Hepatocyte (in vitro differentiated cells): ENCODE results near the gene ZBTB8OS. TPM values are rescaled to one million over a fixed set of nuclear protein-coding genes. Genes with fewer than 3 reads are reported as not detected.

Experiments
- DNase-seq: peaks from one replicate; pipeline ENCODE4 v3.0.0-alpha.2; 2016; ENCODE audit warnings: low spot score
- H2AFZ ChIP-seq: fragments of 200-600 bp; sonication (generic); 2 replicates; pipeline ENCODE4 v1.6.0; 2016; ENCODE audit warnings: antibody characterized with exemption, mild to moderate bottlenecking
- H3K27ac ChIP-seq: fragments of 200-600 bp; sonication (generic); 2 replicates; pipeline ENCODE4 v1.5.1; 2016; ENCODE audit warnings: mild to moderate bottlenecking
- H3K27me3 ChIP-seq: fragments of 200-600 bp; sonication (generic); 2 replicates; pipeline ENCODE4 v1.6.1; 2016
- H3K36me3 ChIP-seq: fragments of 200-600 bp; sonication (generic); replicated peaks from 2 replicates; pipeline ENCODE4 v1.5.1; 2016; ENCODE audit warnings: low read depth; ENCODE audit not compliant: insufficient read depth
- H3K4me1 ChIP-seq: fragments of 200-600 bp; sonication (generic); 2 replicates; pipeline ENCODE4 v1.5.1; 2016; ENCODE audit warnings: mild to moderate bottlenecking, moderate library complexity; ENCODE audit not compliant: insufficient read depth
- H3K4me2 ChIP-seq: fragments of 200-600 bp; sonication (generic); 2 replicates; pipeline ENCODE4 v1.6.0; 2016
- H3K4me3 ChIP-seq: fragments of 200-600 bp; sonication (generic); 2 replicates; pipeline ENCODE4 v1.5.1; 2016; ENCODE audit warnings: mild to moderate bottlenecking
- H3K79me2 ChIP-seq: fragments of 200-600 bp; sonication (generic); 2 replicates; pipeline ENCODE4 v1.6.0; 2017; ENCODE audit warnings: mild to moderate bottlenecking
- H3K9me2 ChIP-seq: fragments of 200-600 bp; sonication (generic); replicated peaks from 2 replicates; pipeline ENCODE4 v1.6.0; 2017; ENCODE audit warnings: mild to moderate bottlenecking; ENCODE audit not compliant: insufficient read depth
- H3K9me3 ChIP-seq: fragments of 200-600 bp; sonication (generic); 2 replicates; pipeline ENCODE4 v1.5.1; 2016; ENCODE audit warnings: low read depth, mild to moderate bottlenecking
- H4K20me1 ChIP-seq: fragments of 200-600 bp; sonication (generic); 2 replicates; pipeline ENCODE4 v1.6.0; 2016; ENCODE audit warnings: mild to moderate bottlenecking; ENCODE audit not compliant: insufficient read depth, poor library complexity, severe bottlenecking
- EZH2 ChIP-seq: fragments of 200-600 bp; sonication (generic); IDR thresholded peaks from 2 replicates; pipeline ENCODE4 v1.6.1; 2016; ENCODE audit warnings: antibody characterized with exemption, mild to moderate bottlenecking, borderline replicate concordance
- EZH2phosphoT487 ChIP-seq: fragments of 200-600 bp; sonication (generic); IDR thresholded peaks from one replicate; pipeline ENCODE4 v1.6.1; 2018; ENCODE audit warnings: antibody characterized with exemption, mild to moderate bottlenecking, low read depth, moderate library complexity; ENCODE audit not compliant: unreplicated experiment, severe bottlenecking
- WGBS: methylation state at CpG from one replicate; pipeline ENCODE4 v1.1.6; 2016; ENCODE audit warnings: low lambda C conversion rate; ENCODE audit errors: missing lambda C conversion rate; 5-methylcytosine and 5-hydroxymethylcytosine counted together
- polyA plus RNA-seq: library from polyadenylated mRNA; unstranded; fragments of >200 nt; fragmentation: Nextera tagmentation; extraction: Ambion mirVana; gene quantifications from 2 replicates; pipeline ENCODE4 v1.2.1, GENCODE V29; 2016
- total RNA-seq: library from RNA; depleted of rRNA; stranded (reverse); fragments of >200 nt; gene quantifications from 2 replicates; pipeline ENCODE4 v1.2.3, GENCODE V29; 2014
- TF ChIP-seq, protein P1 (sequence below): fragments of 200-600 bp; sonication (generic); IDR thresholded peaks from 2 replicates; pipeline ENCODE4 v1.5.1; 2016; ENCODE audit warnings: antibody characterized with exemption, mild to moderate bottlenecking; ENCODE audit not compliant: poor library complexity

The ZBTB8OS gene
- total and polyA plus RNA-seq, 2 experiments from 2014 or later: 62.7 to 65.1 TPM

GRCh38 chr1:32639489-32640075 lies 10.8 kb downstream of the ZBTB8OS start:
- H3K4me3 ChIP-seq: no peak overlapping the region
- no peak overlapping the region for H2AFZ ChIP-seq
- no peaks in the 10 kb centered on the region for H3K9me2 ChIP-seq
- no peaks in the 10 kb centered on the region for H3K9me3 ChIP-seq
- no peaks in the 10 kb centered on the region for H3K36me3 ChIP-seq
- no peaks in the 10 kb centered on the region for H3K27me3 ChIP-seq
- TF ChIP-seq, protein P1, sequence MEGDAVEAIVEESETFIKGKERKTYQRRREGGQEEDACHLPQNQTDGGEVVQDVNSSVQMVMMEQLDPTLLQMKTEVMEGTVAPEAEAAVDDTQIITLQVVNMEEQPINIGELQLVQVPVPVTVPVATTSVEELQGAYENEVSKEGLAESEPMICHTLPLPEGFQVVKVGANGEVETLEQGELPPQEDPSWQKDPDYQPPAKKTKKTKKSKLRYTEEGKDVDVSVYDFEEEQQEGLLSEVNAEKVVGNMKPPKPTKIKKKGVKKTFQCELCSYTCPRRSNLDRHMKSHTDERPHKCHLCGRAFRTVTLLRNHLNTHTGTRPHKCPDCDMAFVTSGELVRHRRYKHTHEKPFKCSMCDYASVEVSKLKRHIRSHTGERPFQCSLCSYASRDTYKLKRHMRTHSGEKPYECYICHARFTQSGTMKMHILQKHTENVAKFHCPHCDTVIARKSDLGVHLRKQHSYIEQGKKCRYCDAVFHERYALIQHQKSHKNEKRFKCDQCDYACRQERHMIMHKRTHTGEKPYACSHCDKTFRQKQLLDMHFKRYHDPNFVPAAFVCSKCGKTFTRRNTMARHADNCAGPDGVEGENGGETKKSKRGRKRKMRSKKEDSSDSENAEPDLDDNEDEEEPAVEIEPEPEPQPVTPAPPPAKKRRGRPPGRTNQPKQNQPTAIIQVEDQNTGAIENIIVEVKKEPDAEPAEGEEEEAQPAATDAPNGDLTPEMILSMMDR: no peak
- TF ChIP-seq EZH2 (no peak), EZH2phosphoT487 (no peak)
- no peak overlapping the region for H3K27ac ChIP-seq
- H4K20me1 ChIP-seq: peaks cover 5% of the 10 kb centered on the region
- no peak overlapping the region for H3K4me2 ChIP-seq
- H3K4me1 ChIP-seq: no peaks in the 10 kb centered on the region
- no peak for DNase-seq
- peaks cover 78% of the 10 kb centered on the region for H3K79me2 ChIP-seq
- WGBS: 93% methylated on average over 1 of the region's 1 CpG

GRCh38 chr1:32636914-32637645 lies 13.3 kb downstream of the ZBTB8OS start:
- Histone ChIP-seq H3K27ac (no peak overlapping the region), H3K4me2 (no peak overlapping the region), H2AFZ (no peak overlapping the region), H3K27me3 (no peaks in the 10 kb centered on the region), H3K9me2 (no peaks in the 10 kb centered on the region), H3K79me2 (peaks cover 64% of the 10 kb centered on the region), H3K9me3 (no peaks in the 10 kb centered on the region), H4K20me1 (peaks cover 5% of the 10 kb centered on the region), H3K4me3 (no peak overlapping the region), H3K36me3 (no peaks in the 10 kb centered on the region), H3K4me1 (no peaks in the 10 kb centered on the region)
- TF ChIP-seq, protein P1: no peak
- TF ChIP-seq EZH2phosphoT487 (no peak), EZH2 (no peak)
- WGBS: 78% methylated on average over 16 of the region's 16 CpGs
- no peak for DNase-seq

DNA sequence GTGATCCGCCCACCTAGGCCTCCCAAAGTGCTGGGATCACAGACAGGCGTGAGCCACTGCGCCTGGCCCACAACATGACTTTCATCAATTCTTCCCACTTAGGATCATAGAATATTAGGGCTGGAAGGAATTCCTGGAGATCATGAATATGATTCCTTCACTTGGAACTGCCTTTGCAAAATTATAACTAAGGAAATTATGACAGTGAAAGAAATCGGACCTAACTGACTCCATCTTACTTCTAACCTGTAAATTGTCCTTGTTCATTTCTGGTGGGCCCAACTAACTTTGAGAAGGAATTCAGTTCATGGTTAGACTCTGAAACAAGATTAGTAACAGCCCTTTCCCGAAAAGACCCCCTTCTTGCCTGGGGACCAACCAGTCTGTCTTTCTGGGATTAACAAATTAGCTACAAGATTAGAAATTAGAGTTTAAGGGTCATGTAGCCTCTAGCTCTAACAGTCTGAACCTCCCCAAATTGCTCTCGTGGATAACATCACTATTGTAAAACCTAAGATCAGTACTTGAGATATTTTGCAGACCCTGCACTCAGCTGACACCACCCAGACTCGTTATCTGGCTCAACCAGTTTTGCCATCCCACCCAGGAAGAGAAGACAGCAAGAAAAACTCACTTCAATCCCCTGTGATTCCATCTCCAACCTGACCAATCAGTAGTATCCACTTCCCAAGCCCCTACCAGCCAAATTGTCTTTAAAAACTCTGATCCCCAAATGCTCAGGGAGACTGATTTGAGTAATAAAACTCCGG lies 14.7 kb downstream of the ZBTB8OS start:
- WGBS: 81% methylated on average over 8 of the region's 8 CpGs
- Histone ChIP-seq H3K36me3 (no peaks in the 10 kb centered on the region), H3K27me3 (no peaks in the 10 kb centered on the region), H3K4me2 (no peak overlapping the region), H3K79me2 (peaks cover 63% of the 10 kb centered on the region), H4K20me1 (peaks cover 5% of the 10 kb centered on the region), H2AFZ (no peak overlapping the region), H3K4me3 (no peak overlapping the region), H3K9me2 (no peaks in the 10 kb centered on the region), H3K9me3 (no peaks in the 10 kb centered on the region), H3K27ac (no peak overlapping the region), H3K4me1 (no peaks in the 10 kb centered on the region)
- no peak for TF ChIP-seq EZH2
- TF ChIP-seq EZH2phosphoT487: no peak
- TF ChIP-seq, protein P1: no peak
- no peak for DNase-seq
